H1 (cell line): ENCODE measurements around the gene C19orf85. TPM values are rescaled to one million over a fixed set of nuclear protein-coding genes. Genes with fewer than 3 reads are reported as not detected.

Experiments used
- CTCF ChIA-PET: fragments of 300-600 bp; sonication (Branson Sonifier 250); formaldehyde crosslinking; loops from one replicate; lab custom pipeline; 2021; ENCODE audit not compliant: partially characterized antibody; lab: Charles Lee
- POLR2A ChIA-PET: fragments of 300-600 bp; sonication (Branson Sonifier 250); formaldehyde crosslinking; loops from one replicate; lab custom pipeline; 2021; ENCODE audit warnings: inconsistent platforms; ENCODE audit not compliant: partially characterized antibody; lab: Charles Lee
- DNase-seq, 2 experiments: peaks; one replicate each; pipeline versions ENCODE4 v3.0.0 to v3.0.0-alpha.2; 2010 to 2022; ENCODE audit warnings: low spot score in 2 of 2, low read depth in 1 of 2, mixed read lengths in 1 of 2
- FAIRE-seq: peaks from 2 replicates; lab custom pipeline; 2011; peaks lifted over from hg19 to GRCh38; lab: Jason Lieb, UNC
- H2AFZ ChIP-seq: 2 replicates; pipeline ENCODE4 v1.8.1; 2012; ENCODE audit warnings: low read length, inconsistent platforms
- H2AK5ac ChIP-seq: 2 replicates; pipeline ENCODE4 v1.6.1; 2013; ENCODE audit warnings: low read depth, low read length
- H2BK120ac ChIP-seq: replicated peaks from 2 replicates; pipeline ENCODE3; 2013; ENCODE audit warnings: low read depth, low read length, inconsistent platforms
- H2BK12ac ChIP-seq: 2 replicates; pipeline ENCODE4 v1.6.1; 2013; ENCODE audit warnings: low read depth, low read length
- H2BK15ac ChIP-seq: 2 replicates; pipeline ENCODE4 v1.6.1; 2013; ENCODE audit warnings: low read length
- H2BK20ac ChIP-seq: 2 replicates; pipeline ENCODE4 v1.6.1; 2013; ENCODE audit warnings: low read length
- H2BK5ac ChIP-seq: 2 replicates; pipeline ENCODE4 v1.6.1; 2013; ENCODE audit warnings: low read depth, low read length
- H3K14ac ChIP-seq: 2 replicates; pipeline ENCODE4 v1.6.1; 2013; ENCODE audit warnings: inconsistent platforms; ENCODE audit not compliant: insufficient read length
- H3K18ac ChIP-seq: 2 replicates; pipeline ENCODE4 v1.6.1; 2013; ENCODE audit warnings: low read length; ENCODE audit errors: extremely low read depth
- H3K23ac ChIP-seq: 2 replicates; pipeline ENCODE4 v1.6.1; 2013; ENCODE audit warnings: inconsistent platforms; ENCODE audit not compliant: insufficient read length
- H3K23me2 ChIP-seq: 2 replicates; pipeline ENCODE4 v1.6.1; 2013; ENCODE audit warnings: low read depth, low read length
- H3K27ac ChIP-seq: 2 replicates; pipeline ENCODE4 v1.6.1; 2011; ENCODE audit warnings: low read depth, low read length, inconsistent platforms
- H3K27me3 ChIP-seq, 4 experiments: replicated peaks in 1 of 4; 1 replicate in 1 of 4; 2 replicates in 3 of 4; pipeline versions ENCODE4 v1.6.1 to v1.8.1; 2011 to 2013; ENCODE audit warnings: low read length in 3 of 4, mild to moderate bottlenecking in 3 of 4, inconsistent platforms in 2 of 4, mixed read lengths in 2 of 4, moderate library complexity in 1 of 4; ENCODE audit not compliant: control insufficient read depth in 3 of 4, insufficient read depth in 3 of 4; ENCODE audit errors: extremely low read depth in 1 of 4
- H3K36me3 ChIP-seq, 4 experiments: 2 replicates each; pipeline versions ENCODE4 v1.6.1 to v1.8.1; 2011 to 2013; ENCODE audit warnings: mild to moderate bottlenecking in 4 of 4, low read length in 3 of 4, moderate library complexity in 2 of 4, control low read depth in 1 of 4, inconsistent platforms in 1 of 4; ENCODE audit not compliant: insufficient read depth in 4 of 4, control insufficient read depth in 2 of 4
- H3K4ac ChIP-seq: replicated peaks from 2 replicates; pipeline ENCODE3; 2013; ENCODE audit warnings: low read length, low read depth, mixed read lengths, inconsistent platforms; ENCODE audit not compliant: insufficient read length
- H3K4me1 ChIP-seq, 4 experiments: replicated peaks in 1 of 4; 1 replicate in 1 of 4; 2 replicates in 3 of 4; pipeline versions ENCODE4 v1.6.1 to v1.8.1; 2011 to 2013; ENCODE audit warnings: low read length in 3 of 4, inconsistent platforms in 2 of 4, mixed read lengths in 1 of 4; ENCODE audit not compliant: insufficient read depth in 4 of 4, control insufficient read depth in 3 of 4
- H3K4me2 ChIP-seq, 2 experiments: 2 replicates each; pipeline versions ENCODE4 v1.6.1 to v1.8.1; 2011 to 2013; ENCODE audit warnings: low read depth in 2 of 2, low read length in 2 of 2, control low read depth in 1 of 2, inconsistent platforms in 1 of 2, mild to moderate bottlenecking in 1 of 2; ENCODE audit not compliant: insufficient read depth in 1 of 2
- H3K4me3 ChIP-seq, 4 experiments: fragments of 200-600, 300-600 bp in 1 of 4; sonication (generic), shearing (Covaris generic), sonication (Bioruptor Twin) in 1 of 4; 2 replicates each; pipeline versions ENCODE4 v1.5.1 to v1.8.1; 2011 to 2016; ENCODE audit warnings: low read length in 4 of 4, low read depth in 3 of 4, control low read depth in 2 of 4, inconsistent platforms in 2 of 4, mild to moderate bottlenecking in 2 of 4, mixed read lengths in 1 of 4, moderate library complexity in 1 of 4; ENCODE audit not compliant: insufficient read depth in 2 of 4; ENCODE audit errors: extremely low read depth in 1 of 4
- H3K56ac ChIP-seq: replicated peaks from 2 replicates; pipeline ENCODE3; 2013; ENCODE audit warnings: low read depth, mild to moderate bottlenecking, mixed read lengths, low read length, inconsistent platforms; ENCODE audit not compliant: insufficient read length
- H3K79me1 ChIP-seq: 2 replicates; pipeline ENCODE4 v1.6.1; 2013; ENCODE audit warnings: low read depth, low read length, control low read depth
- H3K79me2 ChIP-seq, 2 experiments: 2 replicates each; pipeline versions ENCODE4 v1.6.1 to v1.8.1; 2012 to 2013; ENCODE audit warnings: low read length in 2 of 2, mild to moderate bottlenecking in 2 of 2, inconsistent platforms in 1 of 2; ENCODE audit not compliant: insufficient read depth in 2 of 2, control insufficient read depth in 1 of 2
- H3K9ac ChIP-seq, 4 experiments: replicated peaks in 1 of 4; 1 replicate in 1 of 4; 2 replicates in 3 of 4; pipeline versions ENCODE4 v1.6.1 to v1.8.1; 2011 to 2013; ENCODE audit warnings: low read depth in 3 of 4, low read length in 3 of 4, control low read depth in 2 of 4, mild to moderate bottlenecking in 2 of 4, moderate library complexity in 2 of 4, inconsistent platforms in 1 of 4; ENCODE audit errors: extremely low read depth in 1 of 4
- H3K9me3 ChIP-seq, 2 experiments: 2 replicates each; pipeline versions ENCODE4 v1.6.1 to v1.8.1; 2012 to 2013; ENCODE audit warnings: mild to moderate bottlenecking in 2 of 2, moderate library complexity in 2 of 2, control low read depth in 1 of 2, inconsistent platforms in 1 of 2, low read depth in 1 of 2, low read length in 1 of 2, mixed read lengths in 1 of 2; ENCODE audit not compliant: insufficient read depth in 2 of 2
- H4K20me1 ChIP-seq, 2 experiments: replicated peaks in 1 of 2; 2 replicates each; pipeline versions ENCODE3 to v1.8.1; 2011 to 2013; ENCODE audit warnings: inconsistent platforms in 2 of 2, low read length in 2 of 2, mild to moderate bottlenecking in 1 of 2; ENCODE audit not compliant: insufficient read depth in 2 of 2, control insufficient read depth in 1 of 2
- H4K5ac ChIP-seq: 2 replicates; pipeline ENCODE4 v1.6.1; 2013; ENCODE audit warnings: low read length, low read depth, mixed read lengths, inconsistent platforms; ENCODE audit not compliant: insufficient read length
- H4K8ac ChIP-seq: 2 replicates; pipeline ENCODE4 v1.8.0; 2013; ENCODE audit warnings: mild to moderate bottlenecking, moderate library complexity, low read length, inconsistent platforms; ENCODE audit not compliant: insufficient read depth; ENCODE audit errors: extremely low read depth
- H4K91ac ChIP-seq: replicated peaks from 2 replicates; pipeline ENCODE3; 2013; ENCODE audit warnings: low read length, mixed read lengths, inconsistent platforms; ENCODE audit not compliant: insufficient read length
- BCL11A ChIP-seq, 2 experiments: IDR thresholded peaks; one replicate each; pipeline ENCODE4 v1.6.1; 2011; ENCODE audit warnings: low read depth in 2 of 2, low read length in 2 of 2, mild to moderate bottlenecking in 2 of 2
- NANOG ChIP-seq: IDR thresholded peaks from 2 replicates; pipeline ENCODE4 v1.6.1; 2011; ENCODE audit warnings: low read length, low read depth, mild to moderate bottlenecking, inconsistent platforms; ENCODE audit not compliant: insufficient read depth, poor library complexity, severe bottlenecking
- PHF8 ChIP-seq: fragments of 200-600 bp; sonication (generic); conservative IDR thresholded peaks from 2 replicates; pipeline ENCODE4 v1.7.1; 2012; ENCODE audit warnings: low read depth, mild to moderate bottlenecking, inconsistent platforms, low read length, moderate library complexity
- WGBS, 2 experiments: shearing (Covaris generic) in 1 of 2; methylation state at CpG; one replicate each; pipeline versions ENCODE4 v1.1.6 to v1.1.7; 2013 to 2015; ENCODE audit warnings: low lambda C conversion rate in 2 of 2, mixed read lengths in 2 of 2, inconsistent platforms in 1 of 2, low coverage in 1 of 2, missing lambda C conversion rate in 1 of 2; ENCODE audit not compliant: insufficient replicate concordance in 2 of 2, insufficient coverage in 1 of 2, insufficient read length in 1 of 2; ENCODE audit errors: extremely low coverage in 1 of 2, missing lambda C conversion rate in 1 of 2; 5-methylcytosine and 5-hydroxymethylcytosine counted together
- polyA plus RNA-seq, 7 experiments: library from polyadenylated mRNA; depleted of rRNA in 3 of 7; stranded (reverse) in 5 of 7; unstranded in 2 of 7; fragments of >200 nt in 5 of 7; fragments of 200-250 nt in 2 of 7; gene quantifications; 1 replicate in 5 of 7; 2 replicates in 1 of 7; 4 replicates in 1 of 7; pipeline versions ENCODE4 v1.2.1 to v1.2.3, GENCODE V29; 2011 to 2013; ENCODE audit warnings: missing spikeins in 2 of 7, mixed read lengths in 2 of 7
- total RNA-seq: library from RNA; stranded (reverse); fragmentation: NEBNext Ultra II Directional; extraction: Animal tissue kit (Norgen Biotek cat#: 25700); gene quantifications from 2 replicates; pipeline ENCODE4 v1.2.1, GENCODE V29; 2021
- TF ChIP-seq, protein P1 (sequence below): IDR thresholded peaks from 2 replicates; pipeline ENCODE4 v1.6.1; 2012; ENCODE audit warnings: inconsistent platforms

The C19orf85 gene
- total and polyA plus RNA-seq, 2 of the 8 experiments (the other 6 are each of a cell fraction or from before 2014, with no cell fraction given), result 2.2 to 3.2 TPM

DNA sequence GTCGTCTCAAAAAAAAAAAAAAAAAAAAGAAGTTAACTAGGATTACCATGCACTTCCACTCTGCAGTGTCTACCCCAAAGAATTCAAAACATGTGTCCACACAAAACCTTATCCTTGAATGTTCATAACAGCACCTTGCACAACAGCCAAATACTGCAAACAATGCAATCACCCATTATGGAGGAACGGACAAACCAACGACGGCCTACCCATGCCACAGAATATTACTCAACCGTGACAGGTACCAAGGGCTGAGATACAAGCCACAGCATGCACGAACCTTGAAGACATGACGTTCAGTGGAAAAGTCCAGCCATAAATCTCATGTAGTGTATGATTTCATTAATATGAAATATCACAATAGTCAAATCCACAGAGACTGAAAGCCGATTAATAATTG, 18.5 kb downstream of the C19orf85 start:
- Histone ChIP-seq H3K27me3 (peaks cover 62 to 96% (median 92%) of the 10 kb centered on the region in 4 experiments), H3K9ac (no peak overlapping the region), H3K36me3 (no peaks in the 10 kb centered on the region), H4K20me1 (peaks cover 3 to 16% of the 10 kb centered on the region in 2 experiments), H2BK5ac (no peak overlapping the region), H4K91ac (no peak overlapping the region), H3K4me2 (no peak overlapping the region), H3K56ac (no peak overlapping the region), H3K18ac (no peak overlapping the region), H2BK20ac (0 out of 2 replicates have a peak overlapping the region, but pooled peaks have one; percentile 6), H2BK12ac (no peak overlapping the region), H3K9me3 (no peaks in the 10 kb centered on the region), H4K5ac (no peak overlapping the region), H2AK5ac (no peak overlapping the region), H2AFZ (no peak overlapping the region), H3K27ac (no peak overlapping the region), H3K4me1 (peaks cover 4 to 12% (median 8%) of the 10 kb centered on the region in 4 experiments; a peak in 6 of 7 replicates), H3K79me2 (no peaks in the 10 kb centered on the region), H3K4ac (no peak overlapping the region), H3K23me2 (peaks cover 26% of the 10 kb centered on the region; the same call in 1 of the 2 replicates), H4K8ac (no peak overlapping the region), H3K23ac (no peak overlapping the region), H3K79me1 (no peaks in the 10 kb centered on the region), H2BK120ac (no peak overlapping the region), H3K14ac (no peak overlapping the region), H3K4me3 (no peak overlapping the region), H2BK15ac (no peak overlapping the region)
- 81% methylated on average over 7 of the region's 8 CpGs; no CpG with 5 or more reads in 1 of the 2 experiments for WGBS, 2 experiments
- TF ChIP-seq BCL11A (IDR thresholded peaks at IDR 0.05; ENCODE audit: low read depth in 2 of 2, low read length in 2 of 2) (no peak), NANOG (no peak), PHF8 (no peak)
- TF ChIP-seq, protein P1, sequence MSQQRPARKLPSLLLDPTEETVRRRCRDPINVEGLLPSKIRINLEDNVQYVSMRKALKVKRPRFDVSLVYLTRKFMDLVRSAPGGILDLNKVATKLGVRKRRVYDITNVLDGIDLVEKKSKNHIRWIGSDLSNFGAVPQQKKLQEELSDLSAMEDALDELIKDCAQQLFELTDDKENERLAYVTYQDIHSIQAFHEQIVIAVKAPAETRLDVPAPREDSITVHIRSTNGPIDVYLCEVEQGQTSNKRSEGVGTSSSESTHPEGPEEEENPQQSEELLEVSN, result no peak
- FAIRE-seq (no peak), DNase-seq (no peak)
- ChIA-PET CTCF (interaction anchor here (0.6 kb wide), 2 partner anchors 59 to 107 kb away, joined by 3 to 4 read pairs; no protein-coding TSS in a partner anchor), POLR2A (interaction anchor here (0.6 kb wide), 1 partner anchor 150 kb away, joined by 4 read pairs; no protein-coding TSS in a partner anchor)
